Measurements from ENCODE around the gene ZNF429. TPM values are rescaled to one million over a fixed set of nuclear protein-coding genes. Genes with fewer than 3 reads are reported as not detected.
A peak's percentile ranks its signal among the peaks of the same experiment; 100 is the strongest.
"Not testable (repeated sequence)": the region's sequence is repeated elsewhere in the genome, so short reads cannot be mapped to it uniquely, and the experiment has no call there.

Gene ZNF429
- total RNA-seq, 1 donor from 2014 or later, result 7.9 TPM

DNA sequence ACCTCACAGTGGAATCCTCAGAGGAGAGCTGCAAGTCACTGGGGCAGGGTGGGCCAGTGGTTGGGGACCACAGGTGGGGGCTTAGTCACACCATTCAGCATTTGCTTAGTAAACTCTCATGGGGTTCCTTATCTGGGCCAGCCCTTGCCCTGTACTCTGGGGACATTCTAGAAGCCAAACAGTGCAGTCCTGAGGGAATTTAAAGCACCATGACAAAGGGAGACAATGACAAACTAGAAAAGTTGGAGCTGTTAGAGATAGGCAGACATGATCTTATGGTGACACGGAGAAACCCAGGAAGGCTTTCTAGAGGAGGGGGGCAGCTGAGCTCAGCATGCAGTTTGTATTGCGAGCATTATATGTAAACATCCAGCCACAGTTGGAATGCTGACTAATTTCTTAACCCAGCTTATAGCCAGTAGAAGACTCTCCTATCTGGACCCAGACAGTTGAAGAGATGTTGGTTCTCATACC is 87.6 kb downstream of the ZNF429 start:
- H3K27ac ChIP-seq, result no peak overlapping the region
- TF ChIP-seq POLR2AphosphoS5 (IDR thresholded peaks at IDR 0.05; ENCODE audit: insufficient read depth in 1 of 2, low read depth in 1 of 2) (no peak), POLR2A (IDR thresholded peaks at IDR 0.05) (no peak)
- TF ChIP-seq, protein P1, sequence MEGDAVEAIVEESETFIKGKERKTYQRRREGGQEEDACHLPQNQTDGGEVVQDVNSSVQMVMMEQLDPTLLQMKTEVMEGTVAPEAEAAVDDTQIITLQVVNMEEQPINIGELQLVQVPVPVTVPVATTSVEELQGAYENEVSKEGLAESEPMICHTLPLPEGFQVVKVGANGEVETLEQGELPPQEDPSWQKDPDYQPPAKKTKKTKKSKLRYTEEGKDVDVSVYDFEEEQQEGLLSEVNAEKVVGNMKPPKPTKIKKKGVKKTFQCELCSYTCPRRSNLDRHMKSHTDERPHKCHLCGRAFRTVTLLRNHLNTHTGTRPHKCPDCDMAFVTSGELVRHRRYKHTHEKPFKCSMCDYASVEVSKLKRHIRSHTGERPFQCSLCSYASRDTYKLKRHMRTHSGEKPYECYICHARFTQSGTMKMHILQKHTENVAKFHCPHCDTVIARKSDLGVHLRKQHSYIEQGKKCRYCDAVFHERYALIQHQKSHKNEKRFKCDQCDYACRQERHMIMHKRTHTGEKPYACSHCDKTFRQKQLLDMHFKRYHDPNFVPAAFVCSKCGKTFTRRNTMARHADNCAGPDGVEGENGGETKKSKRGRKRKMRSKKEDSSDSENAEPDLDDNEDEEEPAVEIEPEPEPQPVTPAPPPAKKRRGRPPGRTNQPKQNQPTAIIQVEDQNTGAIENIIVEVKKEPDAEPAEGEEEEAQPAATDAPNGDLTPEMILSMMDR (IDR thresholded peaks at IDR 0.05), result no peak
- H3K9me3 ChIP-seq, result no peaks in the 10 kb centered on the region
- H3K27me3 ChIP-seq, result no peaks in the 10 kb centered on the region
- no peak for DNase-seq (ENCODE audit: extremely low spot score in 2 of 2)
- H3K4me1 ChIP-seq, result no peaks in the 10 kb centered on the region
- H3K4me3 ChIP-seq, result no peak overlapping the region
- intact Hi-C loops (cut with DNase I), result no loop called here
- no peaks in the 10 kb centered on the region for H3K36me3 ChIP-seq

DNA sequence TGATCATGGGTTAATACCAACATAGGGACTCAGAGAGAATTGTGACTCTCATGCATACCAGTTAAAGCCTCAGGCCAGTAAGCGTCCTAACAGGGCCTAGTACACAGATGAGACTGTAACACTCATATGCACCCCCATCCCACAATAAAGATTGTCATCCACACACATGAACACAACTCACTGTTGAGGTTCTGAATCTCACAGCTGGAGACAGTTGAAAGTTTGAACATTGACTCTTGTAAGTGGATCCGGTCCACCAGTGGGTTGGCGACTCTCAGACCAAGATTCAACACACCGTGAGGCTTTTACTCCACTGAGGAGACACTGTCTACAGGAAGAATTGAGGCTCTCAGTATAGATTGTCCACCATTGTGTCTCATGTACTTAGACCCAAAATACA is 88.1 kb downstream of the ZNF429 start:
- Histone ChIP-seq H3K27me3 (no peaks in the 10 kb centered on the region), H3K4me3 (no peak overlapping the region), H3K36me3 (no peaks in the 10 kb centered on the region), H3K4me1 (no peaks in the 10 kb centered on the region), H3K9me3 (no peaks in the 10 kb centered on the region), H3K27ac (no peak overlapping the region)
- no peak for TF ChIP-seq POLR2AphosphoS5 (IDR thresholded peaks at IDR 0.05; ENCODE audit: insufficient read depth in 1 of 2, low read depth in 1 of 2)
- no peak for TF ChIP-seq POLR2A (IDR thresholded peaks at IDR 0.05)
- DNase-seq (ENCODE audit: extremely low spot score in 2 of 2), result no peak
- intact Hi-C loops (cut with DNase I), result no loop called here

DNA sequence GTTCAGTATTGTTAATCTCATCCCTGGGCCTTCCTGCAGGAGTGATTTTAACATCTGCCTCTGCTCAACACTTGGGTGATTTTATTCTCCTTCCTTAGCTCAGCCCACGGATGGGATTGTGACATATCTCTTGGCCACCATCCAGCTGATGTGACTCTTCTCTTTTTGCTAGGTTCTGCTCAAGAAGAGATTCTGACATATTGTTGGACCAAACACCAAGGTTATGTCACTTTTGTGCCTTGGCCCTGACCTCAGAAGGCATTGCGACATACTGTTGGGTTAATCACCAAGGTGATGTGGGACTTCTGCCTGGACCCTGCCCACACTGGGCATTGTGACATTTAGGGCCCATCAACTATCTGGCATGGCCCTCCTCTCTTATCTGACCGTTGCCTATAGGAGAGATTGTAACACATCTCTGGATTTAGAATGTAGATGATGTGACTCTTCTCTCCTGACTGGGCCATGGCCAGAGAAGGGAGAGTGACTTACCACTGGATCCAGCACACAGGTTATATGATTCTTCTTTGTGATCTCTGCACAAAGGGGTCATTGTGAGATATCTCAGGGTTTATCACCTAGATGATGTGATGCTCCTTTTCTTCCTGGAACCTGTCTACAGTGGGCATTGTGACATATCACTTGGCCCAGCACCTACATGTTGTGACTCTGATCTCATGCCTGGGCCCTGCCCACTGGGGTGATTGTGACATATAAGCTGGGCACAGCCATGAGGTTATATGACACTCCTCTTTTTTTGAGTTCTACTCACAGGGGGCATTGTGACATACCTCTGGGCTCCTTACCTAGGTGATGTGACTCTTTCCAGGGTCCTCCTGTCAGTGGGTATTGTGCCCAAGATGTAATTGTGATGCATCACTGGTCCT is 88.8 kb downstream of the ZNF429 start:
- DNase-seq (ENCODE audit: extremely low spot score in 2 of 2), result no peak
- Histone ChIP-seq H3K4me1 (no peaks in the 10 kb centered on the region), H3K9me3 (no peaks in the 10 kb centered on the region), H3K27ac (peak overlapping the region; percentile 58), H3K27me3 (no peaks in the 10 kb centered on the region), H3K4me3 (no peak overlapping the region), H3K36me3 (no peaks in the 10 kb centered on the region)
- TF ChIP-seq POLR2A (IDR thresholded peaks at IDR 0.05), result no peak
- no peak for TF ChIP-seq POLR2AphosphoS5 (IDR thresholded peaks at IDR 0.05; ENCODE audit: insufficient read depth in 1 of 2, low read depth in 1 of 2)
- TF ChIP-seq, protein P1 (IDR thresholded peaks at IDR 0.05), result no peak
- intact Hi-C loops (cut with DNase I), result no loop called here

DNA sequence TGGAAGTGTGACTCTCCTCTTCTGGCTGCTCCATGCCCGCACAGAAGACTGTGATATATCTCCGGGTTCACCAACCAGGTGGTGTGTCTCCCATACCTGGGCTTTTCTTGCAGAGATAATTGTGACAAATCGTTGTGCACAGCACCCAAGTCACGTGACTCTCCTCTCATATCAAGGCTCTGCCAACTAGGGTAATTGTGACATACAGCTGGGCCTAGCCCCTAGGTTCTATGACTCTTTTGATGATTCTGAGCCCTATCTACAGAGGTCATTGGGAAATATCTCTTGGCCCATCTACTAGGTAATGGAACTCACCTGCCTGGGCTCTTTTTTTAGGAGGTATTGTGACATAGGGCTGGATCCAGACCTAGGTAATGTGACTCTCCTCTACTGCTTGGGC is 89.8 kb downstream of the ZNF429 start:
- H3K4me3 ChIP-seq, result no peak overlapping the region
- H3K4me1 ChIP-seq, result no peaks in the 10 kb centered on the region
- intact Hi-C loops (cut with DNase I), result no loop called here
- no peaks in the 10 kb centered on the region for H3K9me3 ChIP-seq
- TF ChIP-seq, protein P1 (IDR thresholded peaks at IDR 0.05), result no peak
- no peak for TF ChIP-seq POLR2A (IDR thresholded peaks at IDR 0.05)
- no peak for TF ChIP-seq POLR2AphosphoS5 (IDR thresholded peaks at IDR 0.05; ENCODE audit: insufficient read depth in 1 of 2, low read depth in 1 of 2)
- no peak overlapping the region for H3K27ac ChIP-seq
- no peak for DNase-seq (ENCODE audit: extremely low spot score in 2 of 2)
- no peaks in the 10 kb centered on the region for H3K36me3 ChIP-seq
- no peaks in the 10 kb centered on the region for H3K27me3 ChIP-seq

DNA sequence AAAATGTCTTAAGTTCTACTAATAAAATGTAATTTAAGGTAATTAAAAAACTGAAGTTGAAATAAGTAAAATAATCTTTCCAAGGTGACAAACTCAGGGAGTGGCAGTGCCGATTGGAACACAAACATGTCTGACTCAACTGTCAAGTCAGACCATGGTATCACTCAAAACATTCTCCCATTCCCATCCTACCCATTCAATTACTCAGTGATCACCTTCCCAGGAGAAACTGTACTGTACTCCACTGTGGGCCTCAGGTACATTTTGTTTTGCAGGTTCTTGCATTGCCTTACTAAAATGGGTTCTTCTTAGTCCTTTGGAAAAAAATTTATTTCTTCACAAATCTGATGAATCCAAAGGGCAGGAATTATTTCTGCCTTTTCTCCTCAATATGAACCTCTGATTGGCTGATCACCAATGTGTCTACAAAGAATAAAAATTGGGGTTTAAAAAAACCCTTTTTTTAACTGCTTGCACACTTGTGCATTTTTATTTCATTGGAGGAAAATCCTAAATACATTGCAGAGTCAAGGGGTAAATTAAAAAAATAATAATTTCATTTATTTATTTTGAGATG is 96.8 kb downstream of the ZNF429 start:
- H3K27ac ChIP-seq, result no peak overlapping the region
- no peak for DNase-seq (ENCODE audit: extremely low spot score in 2 of 2)
- H3K4me3 ChIP-seq, result no peak overlapping the region
- H3K9me3 ChIP-seq, result no peaks in the 10 kb centered on the region
- no peaks in the 10 kb centered on the region for H3K27me3 ChIP-seq
- intact Hi-C loops (cut with DNase I), result no loop called here
- H3K36me3 ChIP-seq, result no peaks in the 10 kb centered on the region
- no peak for TF ChIP-seq POLR2A (IDR thresholded peaks at IDR 0.05)
- TF ChIP-seq POLR2AphosphoS5 (IDR thresholded peaks at IDR 0.05; ENCODE audit: insufficient read depth in 1 of 2, low read depth in 1 of 2), result no peak
- TF ChIP-seq, protein P1 (IDR thresholded peaks at IDR 0.05), result no peak
- peaks cover 25% of the 10 kb centered on the region for H3K4me1 ChIP-seq

DNA sequence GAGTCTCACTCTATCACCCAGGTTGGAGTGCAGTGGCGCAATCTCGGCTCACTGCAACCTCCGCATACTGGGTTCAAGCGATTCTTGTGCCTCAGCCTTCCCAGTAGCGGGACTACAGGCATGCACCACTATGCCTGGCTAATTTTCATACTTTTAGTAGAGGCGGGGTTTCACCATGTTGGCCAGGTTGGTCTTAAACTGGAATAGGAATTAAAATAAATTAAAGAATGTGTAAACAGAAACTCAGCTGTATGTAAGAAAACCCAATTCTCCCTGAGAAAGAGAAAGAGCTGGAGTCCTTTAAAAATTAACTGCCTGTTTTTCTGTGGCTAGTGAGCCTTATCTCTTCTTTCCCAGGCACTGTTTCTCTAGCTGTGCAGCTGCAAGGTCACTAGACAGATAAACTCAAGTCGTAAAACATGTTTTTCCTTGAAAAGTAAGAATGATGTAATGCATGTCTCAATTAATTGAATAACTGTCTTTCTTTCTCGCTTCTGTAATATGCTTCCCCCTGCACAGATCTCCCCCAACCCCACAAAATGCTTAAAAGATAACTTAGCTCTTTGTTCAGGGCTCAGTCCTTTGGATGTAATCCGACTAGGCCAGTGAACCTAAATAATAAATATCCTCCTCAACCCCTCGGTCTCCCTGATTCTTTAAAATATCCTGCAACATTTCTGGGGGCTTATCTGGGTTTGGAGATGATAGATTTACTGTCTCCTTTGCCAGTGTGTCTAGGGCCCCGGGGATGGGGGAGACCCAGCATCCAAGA is 97.4 kb downstream of the ZNF429 start:
- H3K27me3 ChIP-seq; DNase-seq (ENCODE audit: extremely low spot score in 2 of 2); H3K36me3 ChIP-seq; intact Hi-C loops (cut with DNase I); H3K4me3 ChIP-seq; H3K9me3 ChIP-seq: not testable (repeated sequence)
- Histone ChIP-seq H3K4me1 (peaks cover 25% of the 10 kb centered on the region), H3K27ac (peak overlapping the region; percentile 74)

All from vagina (tissue), 2 donors.